SK-N-SH (cell line): Measurements from ENCODE around the gene REC8.

Experiments
- EP300 ChIP-seq, 2 experiments: IDR thresholded peaks; 2 replicates each; pipeline versions ENCODE4 v1.4.0 to v1.6.1; 2012; ENCODE audit warnings: borderline replicate concordance in 1 of 2, low read depth in 1 of 2, low read length in 1 of 2
- EZH2phosphoT487 ChIP-seq: fragments of 200-600 bp; sonication (generic); IDR thresholded peaks from 2 replicates; pipeline ENCODE4 v1.6.1; 2017; ENCODE audit warnings: low read depth, mixed run types, mild to moderate bottlenecking, antibody characterized with exemption, moderate library complexity, borderline replicate concordance
- JUND ChIP-seq: IDR thresholded peaks from 2 replicates; pipeline ENCODE4 v1.4.0; 2012
- SIN3A ChIP-seq: IDR thresholded peaks from 2 replicates; pipeline ENCODE4 v1.6.1; 2012; ENCODE audit warnings: low read depth, mild to moderate bottlenecking, low read length, moderate library complexity, borderline replicate concordance
- USF2 ChIP-seq: fragments of 150-350 bp; IDR thresholded peaks from 2 replicates; pipeline ENCODE4 v1.6.1; 2017; ENCODE audit warnings: antibody characterized with exemption, low read length, low read depth, borderline replicate concordance
- YY1 ChIP-seq: IDR thresholded peaks from 2 replicates; pipeline ENCODE4 v1.4.0; 2012; ENCODE audit warnings: low read depth, mild to moderate bottlenecking
- TF ChIP-seq, protein P1 (sequence below): IDR thresholded peaks from 2 replicates; pipeline ENCODE4 v1.6.1; 2012; ENCODE audit warnings: mild to moderate bottlenecking, low read depth, low read length, moderate library complexity

- TF ChIP-seq EP300 (IDR thresholded peaks at IDR 0.05; ENCODE audit: borderline replicate concordance in 1 of 2, low read depth in 1 of 2, low read length in 1 of 2) (no peak), YY1 (no peak), USF2 (no peak), JUND (no peak), SIN3A (no peak), EZH2phosphoT487 (no peak)
- TF ChIP-seq, protein P1, sequence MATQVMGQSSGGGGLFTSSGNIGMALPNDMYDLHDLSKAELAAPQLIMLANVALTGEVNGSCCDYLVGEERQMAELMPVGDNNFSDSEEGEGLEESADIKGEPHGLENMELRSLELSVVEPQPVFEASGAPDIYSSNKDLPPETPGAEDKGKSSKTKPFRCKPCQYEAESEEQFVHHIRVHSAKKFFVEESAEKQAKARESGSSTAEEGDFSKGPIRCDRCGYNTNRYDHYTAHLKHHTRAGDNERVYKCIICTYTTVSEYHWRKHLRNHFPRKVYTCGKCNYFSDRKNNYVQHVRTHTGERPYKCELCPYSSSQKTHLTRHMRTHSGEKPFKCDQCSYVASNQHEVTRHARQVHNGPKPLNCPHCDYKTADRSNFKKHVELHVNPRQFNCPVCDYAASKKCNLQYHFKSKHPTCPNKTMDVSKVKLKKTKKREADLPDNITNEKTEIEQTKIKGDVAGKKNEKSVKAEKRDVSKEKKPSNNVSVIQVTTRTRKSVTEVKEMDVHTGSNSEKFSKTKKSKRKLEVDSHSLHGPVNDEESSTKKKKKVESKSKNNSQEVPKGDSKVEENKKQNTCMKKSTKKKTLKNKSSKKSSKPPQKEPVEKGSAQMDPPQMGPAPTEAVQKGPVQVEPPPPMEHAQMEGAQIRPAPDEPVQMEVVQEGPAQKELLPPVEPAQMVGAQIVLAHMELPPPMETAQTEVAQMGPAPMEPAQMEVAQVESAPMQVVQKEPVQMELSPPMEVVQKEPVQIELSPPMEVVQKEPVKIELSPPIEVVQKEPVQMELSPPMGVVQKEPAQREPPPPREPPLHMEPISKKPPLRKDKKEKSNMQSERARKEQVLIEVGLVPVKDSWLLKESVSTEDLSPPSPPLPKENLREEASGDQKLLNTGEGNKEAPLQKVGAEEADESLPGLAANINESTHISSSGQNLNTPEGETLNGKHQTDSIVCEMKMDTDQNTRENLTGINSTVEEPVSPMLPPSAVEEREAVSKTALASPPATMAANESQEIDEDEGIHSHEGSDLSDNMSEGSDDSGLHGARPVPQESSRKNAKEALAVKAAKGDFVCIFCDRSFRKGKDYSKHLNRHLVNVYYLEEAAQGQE, result no peak
These were observed 21.1 kb downstream of the REC8 start for GRCh38 chr14:24192933-24193332.
